HG03378 (cell line): ENCODE measurements around the gene RNASEL.
"Not testable (repeated sequence)": the region's sequence is repeated elsewhere in the genome, so short reads cannot be mapped to it uniquely, and the experiment has no call there.

Experiments
- ATAC-seq: cut with Tn5 transposase; IDR thresholded peaks from one replicate; pipeline ENCODE4 v1.9.1; 2021; ENCODE audit warnings: mild to moderate bottlenecking, moderate library complexity; ENCODE audit not compliant: unreplicated experiment

Gene RNASEL, protein sequence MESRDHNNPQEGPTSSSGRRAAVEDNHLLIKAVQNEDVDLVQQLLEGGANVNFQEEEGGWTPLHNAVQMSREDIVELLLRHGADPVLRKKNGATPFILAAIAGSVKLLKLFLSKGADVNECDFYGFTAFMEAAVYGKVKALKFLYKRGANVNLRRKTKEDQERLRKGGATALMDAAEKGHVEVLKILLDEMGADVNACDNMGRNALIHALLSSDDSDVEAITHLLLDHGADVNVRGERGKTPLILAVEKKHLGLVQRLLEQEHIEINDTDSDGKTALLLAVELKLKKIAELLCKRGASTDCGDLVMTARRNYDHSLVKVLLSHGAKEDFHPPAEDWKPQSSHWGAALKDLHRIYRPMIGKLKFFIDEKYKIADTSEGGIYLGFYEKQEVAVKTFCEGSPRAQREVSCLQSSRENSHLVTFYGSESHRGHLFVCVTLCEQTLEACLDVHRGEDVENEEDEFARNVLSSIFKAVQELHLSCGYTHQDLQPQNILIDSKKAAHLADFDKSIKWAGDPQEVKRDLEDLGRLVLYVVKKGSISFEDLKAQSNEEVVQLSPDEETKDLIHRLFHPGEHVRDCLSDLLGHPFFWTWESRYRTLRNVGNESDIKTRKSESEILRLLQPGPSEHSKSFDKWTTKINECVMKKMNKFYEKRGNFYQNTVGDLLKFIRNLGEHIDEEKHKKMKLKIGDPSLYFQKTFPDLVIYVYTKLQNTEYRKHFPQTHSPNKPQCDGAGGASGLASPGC

GRCh38 chr1:182588500-182589396, at the start of gene RNASEL:
Gene RNASEL, minus strand, starts transcription at chr1:182589256. Its CDS starts 2,450 bp downstream, at chr1:182586806.
- ATAC-seq = peak; percentile 82

GRCh38 chr1:182637769-182638168, 48.7 kb upstream of the RNASEL start:
- ATAC-seq = no peak

DNA sequence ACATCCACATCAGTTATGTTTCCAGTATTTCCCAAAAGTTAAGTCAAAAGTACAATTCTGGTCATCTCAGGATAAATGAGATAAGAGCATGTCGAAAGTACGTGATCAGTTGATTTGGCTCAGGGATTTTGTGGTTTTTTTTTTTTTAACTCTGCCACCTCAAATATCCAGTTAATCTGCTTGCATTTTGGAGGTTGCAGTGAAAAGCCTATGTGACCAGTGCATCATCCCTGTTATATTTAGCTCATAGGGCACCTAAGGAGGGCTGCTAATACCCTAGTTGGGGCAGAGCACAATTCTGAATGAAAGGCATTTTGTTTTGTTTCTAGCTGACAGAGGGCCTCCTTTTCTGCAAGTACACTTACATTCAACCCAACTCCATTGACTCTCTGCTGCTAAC, 46.8 kb upstream of the RNASEL start:
- no peak for ATAC-seq

- no peak for ATAC-seq
Observed at GRCh38 chr1:182634306-182635072, 45.4 kb upstream of the RNASEL start.

GRCh38 chr1:182633657-182634281, 44.7 kb upstream of the RNASEL start:
- no peak for ATAC-seq

DNA sequence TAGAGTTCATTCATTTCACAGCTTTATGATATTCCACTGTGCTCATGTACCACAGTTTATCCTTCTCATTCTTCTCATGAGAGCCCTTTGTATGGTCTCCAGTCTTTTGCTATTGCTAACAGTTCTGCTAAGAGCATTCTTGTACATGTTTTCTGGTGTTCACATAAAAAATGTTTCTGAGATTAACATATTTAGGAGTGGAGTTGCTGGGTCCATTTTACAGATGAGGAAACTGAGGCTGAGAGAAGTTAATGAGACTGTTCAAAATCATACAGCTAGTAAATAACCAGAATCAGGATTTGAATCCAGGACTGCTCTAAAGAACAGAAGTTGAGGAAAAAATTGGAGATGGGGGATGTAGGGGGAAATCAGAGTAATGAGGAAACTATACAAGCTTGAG, 44.0 kb upstream of the RNASEL start:
- ATAC-seq = no peak

- not testable (repeated sequence) for ATAC-seq
Observed at GRCh38 chr1:182632441-182632857, 43.4 kb upstream of the RNASEL start.

- ATAC-seq = no peak
Observed at GRCh38 chr1:182631954-182632353, 42.9 kb upstream of the RNASEL start.

- ATAC-seq = no peak
Observed at GRCh38 chr1:182631053-182631677, 42.1 kb upstream of the RNASEL start.

DNA sequence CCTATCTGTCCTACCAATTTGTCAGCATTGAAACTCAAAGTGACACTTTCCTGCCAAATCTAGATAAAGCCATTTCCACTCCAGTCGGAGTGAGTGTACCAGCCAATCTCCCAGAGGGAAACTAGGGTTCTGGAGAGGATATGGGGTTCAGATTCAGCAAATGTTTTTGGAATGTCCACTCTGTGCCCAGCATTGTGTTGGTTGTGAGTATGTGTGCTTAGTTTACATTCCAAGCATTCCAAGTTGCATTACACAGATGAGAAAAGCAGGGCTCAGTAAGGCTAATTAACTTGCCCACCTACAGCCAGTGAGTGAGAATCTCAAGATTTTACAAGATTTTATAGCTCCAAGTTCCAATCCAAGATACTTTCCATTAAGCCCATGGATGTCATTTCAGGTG, 41.5 kb upstream of the RNASEL start:
- ATAC-seq = no peak

GRCh38 chr1:182629499-182630096, 40.5 kb upstream of the RNASEL start:
- peak; percentile 59 for ATAC-seq

DNA sequence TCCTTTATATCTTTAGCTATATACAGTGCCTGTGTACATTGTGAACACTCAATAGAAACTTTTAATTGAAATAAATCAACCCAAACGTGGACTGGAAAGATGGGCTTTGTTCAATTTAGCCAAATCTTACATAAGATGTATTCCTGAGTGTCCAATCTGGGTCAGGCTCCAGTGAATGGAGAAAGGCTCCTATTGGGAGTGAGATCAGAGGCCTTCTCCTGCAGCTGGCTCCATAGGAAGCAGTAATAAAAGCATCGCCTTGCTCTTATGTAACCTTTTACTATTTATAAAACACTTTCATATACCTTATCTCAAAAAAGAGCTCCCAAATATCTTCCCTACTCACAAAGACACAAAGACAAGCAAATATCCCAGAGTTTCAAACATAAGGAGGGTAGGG, 40.0 kb upstream of the RNASEL start:
- ATAC-seq = no peak

- ATAC-seq = no peak
Observed at GRCh38 chr1:182628657-182629056, 39.6 kb upstream of the RNASEL start.

GRCh38 chr1:182627622-182628021, 38.6 kb upstream of the RNASEL start:
- no peak for ATAC-seq

DNA sequence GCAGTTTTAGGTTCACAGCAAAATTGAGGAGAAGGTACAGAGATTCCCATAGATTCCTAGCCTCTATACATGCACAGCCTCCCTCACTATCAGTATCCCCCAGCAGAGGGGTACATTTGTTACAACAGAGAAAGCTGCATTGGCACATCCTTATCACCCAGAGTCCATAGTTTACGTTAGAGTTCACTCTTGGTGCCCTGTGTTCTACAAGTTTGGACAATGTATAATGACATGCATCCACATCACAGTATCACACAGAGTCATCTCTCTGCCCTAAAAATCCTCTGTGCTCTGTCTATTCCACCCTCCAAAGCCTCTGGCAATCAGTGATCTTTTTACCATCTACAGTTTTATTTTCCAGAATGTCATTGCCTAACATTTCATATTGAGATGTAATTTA, 37.5 kb upstream of the RNASEL start:
- ATAC-seq = no peak

DNA sequence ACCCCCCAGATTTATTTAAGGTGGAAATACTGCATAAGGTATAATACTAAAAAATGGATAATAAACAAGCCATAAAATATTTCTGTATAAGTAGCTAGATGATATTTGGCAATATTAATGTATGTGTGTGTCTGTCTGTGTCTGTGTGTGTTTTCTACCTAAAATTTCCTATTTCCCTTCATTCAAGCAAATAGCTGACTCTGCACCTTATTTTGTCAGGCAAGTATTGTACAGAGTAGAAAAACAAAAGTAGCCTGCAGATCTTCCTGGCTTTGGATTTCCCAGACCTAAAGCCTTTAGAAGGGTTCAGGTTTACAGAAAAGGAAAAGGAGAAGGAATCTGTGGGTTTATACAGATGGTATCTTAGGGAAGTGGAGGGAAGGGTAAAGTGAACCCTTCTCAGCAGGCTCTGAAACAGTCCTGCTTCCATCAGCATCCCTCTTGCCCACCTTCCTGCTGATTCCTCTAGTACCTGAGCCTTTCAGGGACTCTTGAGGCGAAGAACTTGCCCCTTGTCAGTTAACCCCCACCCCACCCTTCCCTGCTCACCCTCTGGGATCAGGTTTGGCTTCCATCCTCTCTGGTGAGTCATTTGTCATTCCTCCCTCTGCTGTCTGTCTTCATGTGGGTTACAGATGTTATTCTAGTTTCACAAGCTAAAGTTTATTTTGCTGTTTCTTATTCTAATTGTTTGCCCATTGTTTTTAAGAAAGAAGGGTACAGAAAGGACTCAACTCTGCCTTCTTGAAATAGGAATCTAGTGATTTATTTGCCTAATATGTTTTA, 36.9 kb upstream of the RNASEL start:
- ATAC-seq = no peak

- no peak for ATAC-seq
Observed at GRCh38 chr1:182625024-182625423, 36.0 kb upstream of the RNASEL start.

GRCh38 chr1:182624577-182624976, 35.5 kb upstream of the RNASEL start:
- ATAC-seq = no peak
